ENCODE results near the gene TIGD3.

- no peak for TF ChIP-seq CTCF (IDR thresholded peaks at IDR 0.05)
- no peak for TF ChIP-seq POLR2A (IDR thresholded peaks at IDR 0.05)
- no peak for TF ChIP-seq EP300 (IDR thresholded peaks at IDR 0.05)
These were observed 27.1 kb downstream of the TIGD3 start for GRCh38 chr11:65381716-65382032.

Data from tibial nerve (tissue), 4 donors.